Measurements from ENCODE around the gene PEMT.

The PEMT gene

GRCh38 chr17:17496189-17497064, 95.1 kb downstream of the PEMT start, which contains the start of gene RASD1:
TSS of gene RASD1 (minus strand) at chr17:17496395. CDS start at chr17:17496181, 214 bp downstream.
- in situ Hi-C loops (cut with MboI; ENCODE audit: low pct_unique_long_range_greater_than_20kb, low sequenced_read_pairs, unreplicated experiment) = no loop called here
- TF ChIP-seq CTCF (IDR thresholded peaks at IDR 0.05; ENCODE audit: extremely low read depth, insufficient read depth, missing control alignments) = peak; percentile 98
- peak; percentile 97 for DNase-seq (ENCODE audit: low spot score)

GRCh38 chr17:17495536-17496188, 95.8 kb downstream of the PEMT start:
- peak; percentile 68 for DNase-seq (ENCODE audit: low spot score)
- TF ChIP-seq CTCF (IDR thresholded peaks at IDR 0.05; ENCODE audit: extremely low read depth, insufficient read depth, missing control alignments) = no peak
- in situ Hi-C loops (cut with MboI; ENCODE audit: low pct_unique_long_range_greater_than_20kb, low sequenced_read_pairs, unreplicated experiment) = no loop called here

- in situ Hi-C loops (cut with MboI; ENCODE audit: low pct_unique_long_range_greater_than_20kb, low sequenced_read_pairs, unreplicated experiment) = no loop called here
- TF ChIP-seq CTCF (IDR thresholded peaks at IDR 0.05; ENCODE audit: extremely low read depth, insufficient read depth, missing control alignments) = no peak
Observed at GRCh38 chr17:17494870-17495535, 96.5 kb downstream of the PEMT start.

GRCh38 chr17:17494499-17494869, 97.0 kb downstream of the PEMT start:
- no peak for TF ChIP-seq CTCF (IDR thresholded peaks at IDR 0.05; ENCODE audit: extremely low read depth, insufficient read depth, missing control alignments)
- in situ Hi-C loops (cut with MboI; ENCODE audit: low pct_unique_long_range_greater_than_20kb, low sequenced_read_pairs, unreplicated experiment) = no loop called here
- DNase-seq (ENCODE audit: low spot score) = no peak

More at GRCh38 chr17:17494870-17495535, 96.5 kb downstream of the PEMT start:
- no peak for DNase-seq (ENCODE audit: low spot score)

- no peak for DNase-seq (ENCODE audit: low spot score)
- in situ Hi-C loops (cut with MboI; ENCODE audit: low pct_unique_long_range_greater_than_20kb, low sequenced_read_pairs, unreplicated experiment) = no loop called here
- TF ChIP-seq CTCF (IDR thresholded peaks at IDR 0.05; ENCODE audit: extremely low read depth, insufficient read depth, missing control alignments) = no peak
Observed at GRCh38 chr17:17493986-17494466, 97.5 kb downstream of the PEMT start.

- DNase-seq (ENCODE audit: low spot score) = no peak
- in situ Hi-C loops (cut with MboI; ENCODE audit: low pct_unique_long_range_greater_than_20kb, low sequenced_read_pairs, unreplicated experiment) = no loop called here
- no peak for TF ChIP-seq CTCF (IDR thresholded peaks at IDR 0.05; ENCODE audit: extremely low read depth, insufficient read depth, missing control alignments)
Observed at GRCh38 chr17:17493249-17493985, 98.1 kb downstream of the PEMT start.
